GM12892 (cell line): ENCODE results near the gene F13A1.

Experiments used
- POLR2A ChIP-seq: IDR thresholded peaks from 2 replicates; pipeline ENCODE4 v1.6.1; 2011; ENCODE audit warnings: low read depth, low read length, control low read depth
- POLR2AphosphoS5 ChIP-seq: IDR thresholded peaks from 2 replicates; pipeline ENCODE4 v1.6.1; 2011; ENCODE audit warnings: low read depth, low read length, control low read depth

DNA sequence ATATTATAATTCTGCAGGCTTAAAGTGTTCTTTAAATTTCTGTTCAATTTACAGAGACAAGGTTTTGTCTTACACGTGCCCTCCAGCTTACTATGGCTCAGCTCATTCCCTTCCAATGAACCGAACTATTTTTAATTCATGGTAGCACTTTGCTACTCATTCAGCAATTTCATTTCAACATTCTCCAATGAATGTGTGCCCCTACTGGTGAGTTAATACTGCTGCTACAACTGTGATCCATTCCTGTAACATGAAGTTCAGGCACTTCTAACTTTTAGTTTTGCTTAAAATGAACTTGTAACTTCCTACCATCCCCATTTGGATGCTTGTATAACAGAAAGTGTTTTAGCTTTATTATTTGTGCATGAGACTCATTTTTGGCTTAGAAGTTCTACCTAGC is 99.7 kb downstream of the F13A1 start:
- no peak for TF ChIP-seq POLR2A
- no peak for TF ChIP-seq POLR2AphosphoS5
